22Rv1 (cell line): ENCODE measurements around the gene RAPGEFL1.

ENCODE experiments used
- CTCF ChIP-seq: fragments of 450-650 bp; IDR thresholded peaks from 2 replicates; pipeline ENCODE4 v1.5.1; 2017; ENCODE audit warnings: mild to moderate bottlenecking
- ZFX ChIP-seq: fragments of 450-650 bp; IDR thresholded peaks from 2 replicates; pipeline ENCODE4 v1.6.1; 2017; ENCODE audit warnings: antibody characterized with exemption, borderline replicate concordance

- no peak for TF ChIP-seq CTCF
- no peak for TF ChIP-seq ZFX
Observed at GRCh38 chr17:40153603-40154236, 23.6 kb upstream of the RAPGEFL1 start.
